Upper lobe of right lung (tissue), 1 donor: Measurements from ENCODE around the gene MYO16. TPM values are rescaled to one million over a fixed set of nuclear protein-coding genes. Genes with fewer than 3 reads are reported as not detected.

Experiments
- ATAC-seq: fragments of 200-7000 bp; cut with Tn5 transposase; one replicate; pipeline ENCODE4 v1.9.1; 2020; ENCODE audit warnings: mild to moderate bottlenecking, moderate library complexity
- DNase-seq: peaks from one replicate; pipeline ENCODE4 v3.0.0-alpha.2; 2020
- H3K27ac ChIP-seq: fragments of 200-600 bp; one replicate; pipeline ENCODE4 v1.8.0; 2022
- H3K27me3 ChIP-seq: fragments of 200-600 bp; one replicate; pipeline ENCODE4 v1.8.0; 2022; ENCODE audit warnings: mild to moderate bottlenecking
- H3K36me3 ChIP-seq: fragments of 200-600 bp; one replicate; pipeline ENCODE4 v1.8.0; 2022
- H3K4me1 ChIP-seq: fragments of 200-600 bp; one replicate; pipeline ENCODE4 v1.8.0; 2022
- H3K4me3 ChIP-seq: fragments of 200-600 bp; one replicate; pipeline ENCODE4 v1.8.0; 2022; ENCODE audit warnings: mild to moderate bottlenecking
- H3K9me3 ChIP-seq: fragments of 200-600 bp; one replicate; pipeline ENCODE4 v1.8.0; 2022
- CTCF ChIP-seq: fragments of 200-600 bp; IDR thresholded peaks from one replicate; pipeline ENCODE4 v1.8.0; 2022; ENCODE audit warnings: antibody characterized with exemption
- intact Hi-C: fragments of 100-400 bp; cut with DNase I; formaldehyde crosslinking; loops from one replicate; pipeline ENCODE4 v1.11.0; 2022
- total RNA-seq: library from RNA; stranded (reverse); fragmentation: NEBNext Ultra II Directional; extraction: Animal tissue kit (Norgen Biotek cat#: 25700); gene quantifications from one replicate; pipeline ENCODE4 v1.2.1, GENCODE V29; 2021
- donor health status: DM: no; HTN: yes; CAD: no; lungs with severe emphysema.

The MYO16 gene
- total RNA-seq, 1 donor from 2014 or later = 0.46 TPM

DNA sequence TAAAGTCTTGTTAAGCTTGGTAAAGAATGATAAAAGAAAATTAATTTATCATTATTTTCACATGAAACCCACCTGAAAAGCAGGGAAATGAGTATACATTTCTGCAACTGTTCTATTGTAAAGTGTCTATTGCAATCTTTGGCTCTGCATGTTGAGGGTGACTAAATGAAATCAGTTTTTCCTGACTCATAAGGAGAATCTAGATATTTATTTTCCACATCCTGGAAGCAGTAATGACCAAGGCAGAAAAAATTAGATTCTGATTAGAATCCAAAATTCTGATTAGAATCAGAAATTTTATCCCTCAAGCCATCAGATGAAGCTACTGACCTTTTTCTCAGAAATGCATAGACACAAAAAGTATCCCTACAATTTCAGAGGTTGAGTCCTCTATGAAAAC lies 178.4 kb downstream of the MYO16 start:
- intact Hi-C loops = no loop called here
- no peak for ATAC-seq
- no peak for DNase-seq

GRCh38 chr13:108812165-108812564 lies 182.8 kb downstream of the MYO16 start:
- Histone ChIP-seq H3K27me3 (no peaks in the 10 kb centered on the region), H3K36me3 (no peaks in the 10 kb centered on the region), H3K27ac (no peak overlapping the region), H3K4me1 (no peaks in the 10 kb centered on the region), H3K4me3 (no peak overlapping the region), H3K9me3 (no peaks in the 10 kb centered on the region)
- no peak for ATAC-seq
- DNase-seq = no peak
- TF ChIP-seq CTCF = no peak
- intact Hi-C loops = no loop called here

More for the DNA sequence above, 178.4 kb downstream of the MYO16 start:
- Histone ChIP-seq H3K4me3 (no peak overlapping the region), H3K9me3 (no peaks in the 10 kb centered on the region), H3K36me3 (no peaks in the 10 kb centered on the region), H3K27ac (no peak overlapping the region), H3K27me3 (no peaks in the 10 kb centered on the region), H3K4me1 (no peaks in the 10 kb centered on the region)
- no peak for TF ChIP-seq CTCF

- intact Hi-C loops = no loop called here
- Histone ChIP-seq H3K27me3 (no peaks in the 10 kb centered on the region), H3K4me1 (no peaks in the 10 kb centered on the region), H3K4me3 (no peak overlapping the region), H3K36me3 (no peaks in the 10 kb centered on the region), H3K9me3 (no peaks in the 10 kb centered on the region), H3K27ac (no peak overlapping the region)
- DNase-seq (no peak), ATAC-seq (no peak)
- no peak for TF ChIP-seq CTCF
Measured at GRCh38 chr13:108812661-108813060, 183.2 kb downstream of the MYO16 start.

GRCh38 chr13:108813587-108814170 lies 184.3 kb downstream of the MYO16 start:
- no peak for DNase-seq
- H3K9me3 ChIP-seq = no peaks in the 10 kb centered on the region

DNA sequence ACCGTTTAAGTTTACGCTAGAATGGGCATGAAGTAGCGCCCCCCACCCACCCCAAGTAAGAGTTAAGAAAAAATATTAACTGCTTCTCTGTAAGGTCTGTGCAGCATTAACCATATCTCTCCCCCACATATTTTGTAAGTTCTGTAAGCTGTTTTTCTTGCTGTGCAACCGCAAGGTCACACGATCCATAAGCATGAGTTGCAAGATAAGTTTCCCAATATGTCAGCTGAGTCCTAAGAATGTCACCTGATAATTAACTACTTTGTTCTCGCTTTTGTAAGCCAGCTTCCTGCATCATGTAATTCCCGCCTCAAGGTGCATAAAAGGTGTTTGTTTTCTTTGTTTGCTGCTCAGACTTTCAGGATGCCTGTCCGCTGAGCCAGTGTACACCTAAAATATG lies 187.0 kb downstream of the MYO16 start:
- Histone ChIP-seq H3K36me3 (no peaks in the 10 kb centered on the region), H3K4me3 (no peak overlapping the region), H3K9me3 (no peaks in the 10 kb centered on the region), H3K4me1 (no peaks in the 10 kb centered on the region), H3K27ac (no peak overlapping the region), H3K27me3 (no peaks in the 10 kb centered on the region)
- intact Hi-C loops = no loop called here
- TF ChIP-seq CTCF = no peak
- DNase-seq (no peak), ATAC-seq (no peak)

More at GRCh38 chr13:108813587-108814170, 184.3 kb downstream of the MYO16 start:
- Histone ChIP-seq H3K27me3 (no peaks in the 10 kb centered on the region), H3K4me3 (no peak overlapping the region), H3K36me3 (no peaks in the 10 kb centered on the region), H3K4me1 (no peaks in the 10 kb centered on the region), H3K27ac (no peak overlapping the region)
- ATAC-seq = no peak
- intact Hi-C loops = no loop called here
- no peak for TF ChIP-seq CTCF

GRCh38 chr13:108827646-108828045 lies 198.2 kb downstream of the MYO16 start:
- Histone ChIP-seq H3K4me3 (no peak overlapping the region), H3K36me3 (no peaks in the 10 kb centered on the region), H3K9me3 (no peaks in the 10 kb centered on the region), H3K27me3 (no peaks in the 10 kb centered on the region), H3K4me1 (no peaks in the 10 kb centered on the region), H3K27ac (no peak overlapping the region)
- no peak for ATAC-seq
- intact Hi-C loops = no loop called here
- TF ChIP-seq CTCF = no peak
- DNase-seq = no peak
